ENCODE data around the gene USB1.
"Not testable (repeated sequence)": the region's sequence is repeated elsewhere in the genome, so short reads cannot be mapped to it uniquely, and the experiment has no call there.

USB1 gene

DNA sequence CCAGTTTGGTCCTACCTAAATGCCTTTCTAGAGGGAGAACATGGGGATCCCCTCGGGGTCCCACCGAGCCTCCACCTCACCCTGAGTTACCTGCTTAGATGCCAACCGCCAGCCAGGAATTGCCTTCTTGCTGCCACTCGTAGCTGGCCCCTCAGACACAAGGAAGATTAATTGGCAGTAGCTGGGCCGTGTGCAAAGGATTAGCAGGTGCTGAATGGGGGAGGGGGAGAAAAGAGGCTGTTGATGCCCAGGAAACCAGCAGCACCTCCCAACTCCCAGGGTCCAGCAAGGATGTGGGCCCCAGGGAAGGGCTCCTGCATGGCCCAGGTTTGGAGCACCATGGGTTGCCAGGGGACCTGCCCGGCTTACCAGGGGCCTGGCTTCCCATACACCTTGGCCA, 30.2 kb upstream of the USB1 start, which contains the start of gene CNGB1:
CNGB1 (minus strand) TSS at position 159 of the 400 bp plus-strand sequence. CDS start 3,842 bp downstream, outside the sequence.
- no peak for DNase-seq

DNA sequence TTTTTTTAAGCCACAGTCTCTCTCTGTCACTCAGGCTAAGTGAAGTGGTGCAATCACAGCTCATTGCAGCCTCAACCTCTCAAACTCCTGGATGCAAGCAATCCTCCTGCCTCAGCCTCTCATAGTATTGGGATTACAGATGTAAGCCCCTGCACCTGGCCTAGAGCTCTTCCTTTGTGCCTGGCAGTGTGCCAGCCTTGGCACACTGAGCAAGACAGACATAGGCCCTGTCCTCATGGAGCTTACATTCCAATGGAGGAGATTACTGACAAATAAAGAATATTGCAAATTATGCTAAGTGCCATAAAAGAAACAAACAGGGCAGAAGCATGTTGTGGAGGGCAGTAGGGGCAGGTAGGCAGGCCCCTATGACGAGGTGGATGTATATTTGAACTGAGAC, 29.4 kb upstream of the USB1 start:
- DNase-seq = no peak

DNA sequence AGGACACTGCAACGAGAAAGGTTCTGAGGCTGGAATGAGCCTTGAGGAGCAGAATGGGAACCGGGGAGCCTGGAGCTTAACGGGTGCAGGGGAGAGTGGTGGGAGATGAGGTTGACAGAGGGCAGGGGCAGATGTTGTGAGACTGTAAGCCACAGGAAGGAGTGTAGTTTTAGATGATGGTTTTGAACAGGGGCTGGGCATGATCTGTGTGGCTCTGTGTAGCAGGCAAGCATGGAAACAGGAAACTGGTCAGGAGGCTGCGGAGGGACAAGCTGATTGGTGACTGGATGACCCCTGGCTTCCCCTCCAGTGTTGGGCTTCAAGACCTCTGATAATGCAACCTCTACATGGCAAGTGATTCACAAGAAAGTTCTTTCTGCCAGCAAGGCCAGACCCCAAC, 28.9 kb upstream of the USB1 start:
- DNase-seq = no peak

DNA sequence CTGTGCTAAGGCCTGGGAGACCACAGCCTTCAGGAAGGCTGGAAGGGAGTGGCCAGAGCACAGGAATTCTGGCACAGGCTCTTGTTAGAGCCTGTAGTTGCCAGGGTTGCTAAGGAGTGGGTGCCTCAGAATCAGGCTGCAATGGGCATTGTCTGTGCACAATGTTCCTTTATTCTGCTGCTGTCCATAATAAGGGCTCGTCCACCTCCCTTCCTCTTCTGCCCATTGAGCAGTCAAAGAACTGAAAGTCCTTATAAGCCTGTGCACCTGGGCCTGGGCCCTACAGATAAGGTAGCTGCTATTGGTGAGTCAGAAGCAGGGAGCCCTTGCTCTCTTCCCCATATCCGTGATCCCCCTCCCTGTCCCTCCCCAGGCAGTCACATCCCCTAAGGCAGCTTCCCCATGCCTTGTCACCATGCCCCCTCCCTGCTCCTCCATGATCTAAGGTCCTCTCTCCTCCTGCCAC, 24.8 kb upstream of the USB1 start:
- no peak for DNase-seq

DNA sequence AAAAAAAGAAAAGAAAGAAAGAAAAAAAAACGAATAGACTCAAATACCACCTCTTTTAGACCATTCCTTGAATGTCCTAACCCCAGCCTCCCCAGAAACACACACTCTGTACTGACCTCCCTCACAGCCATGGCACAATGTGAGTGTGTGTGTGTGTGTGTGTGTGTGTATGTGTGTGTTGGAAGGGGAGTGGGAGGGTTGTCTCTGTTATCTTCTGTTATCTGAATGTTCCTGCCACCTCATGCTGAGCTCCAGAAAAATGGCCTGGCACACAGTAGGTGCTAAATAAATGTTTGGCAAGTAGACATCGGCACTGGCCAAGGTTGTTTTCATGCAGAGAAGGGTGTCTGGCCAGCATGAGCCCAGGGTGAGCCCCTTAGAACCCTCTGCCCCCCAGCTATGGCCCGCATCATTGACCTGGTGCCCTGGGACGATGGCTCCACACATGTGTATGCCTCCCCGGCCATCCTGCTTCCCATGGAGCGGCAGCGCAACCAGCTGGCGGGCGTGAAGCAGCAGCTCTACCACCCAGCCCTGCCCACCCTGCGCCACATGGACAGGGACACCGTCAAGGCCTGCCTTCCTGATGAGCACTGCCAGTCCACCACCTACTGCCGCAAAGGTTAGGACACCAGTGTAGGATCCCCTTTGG, 23.7 kb upstream of the USB1 start:
- DNase-seq = no peak

DNA sequence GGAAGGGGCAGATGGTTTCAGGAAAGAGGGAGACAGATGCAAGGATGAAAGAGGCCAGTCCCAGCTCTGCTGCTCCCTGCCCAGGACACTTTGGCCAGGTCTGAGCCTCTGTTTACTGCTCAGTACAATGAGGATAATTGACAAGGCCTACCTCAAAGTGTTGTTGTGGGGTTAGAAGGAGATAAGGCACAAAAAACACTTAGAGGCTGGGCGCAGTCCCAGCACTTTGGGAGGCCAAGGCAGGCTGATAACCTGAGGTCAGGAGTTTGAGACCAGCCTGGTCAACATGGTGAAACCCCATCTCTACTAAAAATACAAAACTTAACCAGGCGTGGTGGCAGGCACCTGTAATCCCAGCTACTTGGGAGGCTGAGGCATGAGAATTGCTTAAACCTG, 23.1 kb upstream of the USB1 start:
- DNase-seq = not testable (repeated sequence)

DNA sequence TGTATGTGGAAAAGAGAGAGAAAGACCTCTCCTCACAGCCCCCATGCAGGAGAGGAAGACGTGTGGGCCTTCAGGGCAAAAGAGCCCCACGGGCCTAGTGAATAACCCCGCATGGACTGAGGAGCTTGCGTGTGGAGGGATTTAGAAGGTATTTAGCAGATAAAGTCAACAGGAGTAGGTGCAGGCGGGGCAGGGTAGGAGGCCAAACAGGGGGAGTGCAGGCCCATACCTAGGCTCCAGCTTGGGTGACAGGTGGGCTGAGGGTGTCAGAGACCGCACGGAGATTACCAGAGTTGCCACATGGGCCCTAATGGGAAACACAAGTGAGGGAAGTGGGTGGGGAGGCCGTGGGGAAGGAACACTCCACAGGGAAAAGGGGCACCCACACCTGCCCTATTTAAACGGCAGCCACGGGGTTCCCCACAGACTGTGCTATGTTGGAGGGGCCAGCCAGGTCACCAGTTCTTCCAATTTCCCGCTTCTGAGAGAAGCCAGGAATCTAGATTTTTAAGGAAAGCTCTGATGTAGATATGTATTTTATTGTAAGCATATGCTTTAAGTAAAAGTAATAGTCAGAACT, 22.1 kb upstream of the USB1 start:
- DNase-seq = no peak

DNA sequence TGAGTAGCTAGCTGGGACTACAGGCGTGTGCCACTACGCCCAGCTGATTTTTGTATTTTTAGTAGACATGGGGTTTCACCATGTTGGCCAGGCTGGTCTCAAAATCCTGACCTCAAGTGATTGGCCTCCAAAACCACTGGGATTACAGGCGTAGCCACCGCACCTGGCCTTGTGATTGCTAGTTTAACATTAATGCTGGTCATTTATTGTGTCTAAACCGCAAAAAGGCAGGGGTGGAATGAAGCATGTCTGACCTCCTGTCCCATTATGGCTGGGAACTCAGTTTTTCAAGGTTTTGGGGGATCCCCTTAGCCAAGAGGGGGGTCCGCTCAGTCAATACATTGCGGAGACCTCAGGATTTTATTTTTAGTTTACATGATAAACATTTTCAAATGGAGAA, 19.6 kb upstream of the USB1 start:
- DNase-seq = no peak

DNA sequence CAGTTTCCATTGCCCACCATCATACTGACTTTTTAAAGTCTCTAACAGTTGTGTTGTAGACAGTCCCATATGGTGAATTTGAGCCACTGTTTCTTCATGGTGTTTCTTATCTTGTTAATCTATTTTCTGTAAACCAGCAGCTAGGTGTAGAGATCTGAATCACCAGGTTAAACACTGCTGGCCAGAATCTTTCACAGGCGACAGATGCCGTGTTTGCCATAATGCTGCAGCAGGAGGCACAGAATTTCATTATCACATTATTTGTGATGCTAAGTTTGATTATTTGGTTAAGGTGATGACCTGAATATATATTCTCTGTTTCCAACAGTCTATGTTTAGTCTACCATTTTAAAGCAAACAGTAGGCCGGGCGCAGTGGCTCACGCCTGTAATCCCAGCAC, 18.8 kb upstream of the USB1 start:
- no peak for DNase-seq

DNA sequence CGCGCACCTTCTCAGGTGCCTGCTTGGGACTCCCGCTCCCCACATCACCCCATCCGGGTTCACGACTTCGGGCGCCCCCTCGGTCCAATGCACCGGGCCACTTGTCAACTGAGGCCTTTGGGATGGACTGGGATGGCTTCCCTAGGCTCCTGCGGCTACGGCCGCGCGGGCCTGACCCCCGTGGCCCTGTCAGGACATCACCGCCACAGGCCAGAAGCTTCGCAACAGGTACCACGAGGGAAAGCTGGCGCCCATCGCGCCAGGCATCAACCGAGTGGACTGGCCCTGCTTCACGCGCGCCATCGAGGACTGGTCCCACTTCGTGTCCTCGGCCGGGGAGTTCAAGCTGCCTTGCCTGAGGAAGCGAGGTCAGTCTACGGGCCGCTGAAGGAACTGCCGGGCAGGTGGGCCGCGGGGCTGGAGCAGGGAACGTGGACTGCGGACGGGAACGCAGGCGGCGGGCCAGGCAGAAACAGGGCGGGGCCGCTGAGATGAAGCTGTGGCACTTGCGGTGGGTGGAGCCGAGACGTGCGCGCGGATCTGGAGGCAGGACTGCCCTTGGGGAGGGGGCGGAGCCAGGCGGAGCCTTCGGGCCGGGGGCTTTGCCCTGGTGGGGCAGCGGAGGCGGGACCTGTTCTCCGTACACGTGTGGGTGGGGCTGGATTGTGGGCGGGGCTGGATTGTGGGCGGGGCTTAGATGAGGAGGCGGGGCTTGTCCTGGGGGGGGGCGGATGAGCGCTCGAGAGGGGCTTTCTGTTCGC, 16.6 kb upstream of the USB1 start:
- no peak for DNase-seq

DNA sequence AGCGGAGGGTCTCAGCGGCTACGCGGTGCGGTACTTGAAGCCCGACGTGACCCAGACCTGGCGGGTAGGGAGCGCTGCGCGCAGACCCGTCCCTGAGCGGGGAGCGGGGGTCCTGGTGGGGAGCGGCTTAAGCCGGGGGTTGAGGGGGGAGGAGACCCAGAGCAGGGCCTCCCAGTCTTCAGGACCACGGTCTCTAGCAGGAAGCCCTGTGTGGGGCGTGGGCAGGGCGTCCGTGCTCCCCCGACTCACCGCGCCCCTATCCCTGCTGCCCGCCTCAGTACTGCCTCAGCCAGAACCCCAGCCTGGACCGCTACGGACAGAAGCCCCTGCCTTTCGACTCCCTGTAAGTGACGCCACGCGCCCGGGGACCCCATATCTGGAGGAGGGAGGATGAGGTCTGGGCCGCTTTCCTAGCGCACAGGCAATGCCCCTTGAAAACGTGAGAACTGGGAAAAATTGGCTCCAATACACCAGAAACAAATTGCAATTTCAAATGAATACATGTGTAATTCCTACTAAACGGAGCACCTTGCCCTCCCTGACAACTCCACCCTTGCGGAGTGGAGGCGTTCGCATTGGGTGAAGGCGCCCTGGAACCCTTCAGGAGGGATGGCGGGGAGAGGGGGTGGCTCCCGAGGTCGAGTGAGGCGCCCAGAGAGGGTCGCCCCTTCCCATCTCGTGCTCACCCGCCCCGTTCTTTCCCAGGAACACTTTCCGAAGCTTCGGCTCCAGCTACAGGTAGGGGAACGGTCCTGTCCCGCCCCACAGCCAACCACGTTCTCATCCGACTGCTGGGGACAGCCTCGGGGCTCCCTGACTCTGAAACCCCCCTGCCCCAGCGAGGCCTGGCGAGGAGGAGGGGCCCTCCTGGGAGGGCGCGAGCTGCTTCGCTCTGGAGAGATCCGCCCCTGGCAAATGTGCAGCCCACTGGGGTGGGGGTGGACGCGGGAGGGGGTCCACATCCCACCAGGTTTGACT, 15.7 kb upstream of the USB1 start:
- DNase-seq = no peak

DNA sequence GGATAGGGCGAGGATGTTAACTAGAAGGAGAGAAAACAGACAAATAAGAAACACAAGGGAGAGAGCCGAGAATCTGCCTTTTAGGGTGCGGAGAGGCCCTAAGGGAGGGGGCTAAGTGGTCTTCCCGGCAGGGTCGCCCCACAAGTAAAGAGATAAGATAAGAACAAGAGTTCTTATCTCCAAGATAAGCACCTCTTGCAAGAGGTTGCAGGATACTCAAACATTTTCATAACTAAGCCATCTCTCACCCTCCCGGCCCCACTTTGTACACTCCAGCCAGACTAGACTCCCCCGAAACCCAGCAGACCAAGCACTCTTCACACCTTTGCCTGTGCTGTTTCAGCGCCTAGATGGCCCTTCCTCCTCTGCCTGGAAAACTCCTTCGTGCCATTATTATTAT, 15.0 kb upstream of the USB1 start:
- no peak for DNase-seq

DNA sequence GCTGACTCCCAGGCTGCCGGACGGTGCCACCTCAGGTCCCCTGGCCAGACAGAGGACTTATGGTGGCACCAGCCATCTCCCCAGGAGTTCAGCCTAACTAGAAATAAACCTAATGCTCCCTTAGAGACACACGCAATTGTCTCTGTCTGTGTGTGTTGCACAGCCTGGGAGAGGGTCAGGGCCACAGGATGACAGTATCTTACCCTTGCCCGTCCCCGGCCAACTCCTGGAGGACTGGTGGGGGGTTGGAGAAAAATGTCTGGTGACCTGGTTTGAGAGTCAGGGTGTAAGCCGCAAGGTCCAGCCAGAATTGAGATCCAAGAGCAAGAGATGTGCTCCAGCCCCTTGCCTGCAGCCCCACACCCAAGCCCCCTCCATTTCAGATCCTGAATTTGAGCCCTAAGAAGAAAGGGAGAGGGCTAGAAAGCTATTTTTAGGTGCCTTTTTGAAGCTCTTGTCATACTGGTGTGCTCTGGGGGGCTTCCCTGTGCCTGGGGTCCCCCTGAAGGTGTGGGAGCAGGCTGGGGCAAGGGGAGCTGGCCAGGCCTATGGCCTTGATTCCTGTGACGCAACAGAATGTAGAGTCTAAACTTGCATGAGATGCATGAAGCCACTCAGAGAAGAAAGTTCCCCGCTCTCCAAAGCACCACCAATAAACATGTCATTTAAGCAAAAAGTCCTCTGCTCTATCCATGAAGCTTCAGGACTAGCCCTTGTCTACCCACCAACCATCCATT, 13.6 kb upstream of the USB1 start:
- DNase-seq = no peak

DNA sequence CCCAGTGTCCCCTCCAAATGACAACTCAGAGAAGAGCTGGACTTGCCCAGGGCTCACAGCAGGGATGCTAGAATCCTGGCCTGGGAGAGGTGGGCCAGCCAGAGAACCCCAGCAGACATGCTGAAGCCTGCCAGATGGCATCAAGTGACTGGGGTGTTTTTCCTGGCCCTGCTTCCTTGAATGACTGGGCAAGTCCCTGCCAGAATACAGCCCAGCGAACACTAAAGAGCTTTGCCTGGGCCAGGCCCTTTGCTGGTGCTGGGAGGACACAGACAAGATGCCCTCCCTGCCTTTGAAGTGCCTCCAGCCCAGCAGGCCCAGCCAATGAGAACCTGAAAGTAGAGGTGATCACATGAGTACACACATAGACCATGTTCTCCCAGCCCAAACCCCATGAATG, 12.3 kb upstream of the USB1 start:
- peak; percentile 16 for DNase-seq

DNA sequence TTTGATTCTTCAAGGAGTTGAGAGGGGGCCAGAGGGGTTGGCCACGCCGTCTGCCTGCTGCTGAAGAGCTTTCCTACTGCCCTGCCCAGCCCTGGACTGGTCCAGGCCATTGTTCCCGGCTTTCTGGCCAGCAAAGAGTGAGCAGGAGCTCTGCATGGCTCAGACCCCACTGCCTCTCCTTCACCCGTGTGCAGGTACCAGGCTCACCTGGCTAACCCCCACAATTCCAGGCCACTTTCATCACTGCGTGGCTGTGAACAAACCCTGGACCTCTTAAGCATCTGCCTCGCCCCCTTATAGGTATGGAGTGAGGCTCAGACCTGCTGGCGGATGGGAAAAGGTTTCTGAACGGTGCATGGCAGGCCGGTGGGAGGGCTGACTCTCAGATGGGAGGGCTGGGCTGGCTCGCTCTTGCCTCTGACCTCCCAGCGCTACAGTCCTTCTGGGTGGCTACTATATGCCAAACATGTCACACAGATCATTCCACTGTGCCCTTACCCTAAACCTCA, 9.6 kb upstream of the USB1 start:
- no peak for DNase-seq

DNA sequence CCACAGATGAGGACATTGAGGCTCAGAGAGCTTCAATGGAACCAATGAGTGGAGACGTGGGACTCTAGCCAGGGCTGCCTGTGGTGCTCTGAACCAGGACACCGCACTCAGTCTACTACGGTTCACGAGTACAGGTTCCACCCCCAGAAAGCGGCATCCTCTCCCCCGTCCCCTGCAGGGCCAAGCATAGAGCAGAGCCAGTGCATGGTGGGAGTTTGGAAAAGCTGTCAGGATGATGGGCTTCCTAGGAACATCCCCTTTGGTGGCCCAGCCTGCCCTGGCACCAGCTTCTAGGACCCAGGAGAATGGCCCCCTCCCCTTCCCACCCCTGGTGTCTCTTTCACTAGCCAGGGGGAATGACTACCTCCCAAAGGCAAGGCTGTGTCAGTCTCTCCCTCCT, 9.1 kb upstream of the USB1 start:
- DNase-seq = no peak

DNA sequence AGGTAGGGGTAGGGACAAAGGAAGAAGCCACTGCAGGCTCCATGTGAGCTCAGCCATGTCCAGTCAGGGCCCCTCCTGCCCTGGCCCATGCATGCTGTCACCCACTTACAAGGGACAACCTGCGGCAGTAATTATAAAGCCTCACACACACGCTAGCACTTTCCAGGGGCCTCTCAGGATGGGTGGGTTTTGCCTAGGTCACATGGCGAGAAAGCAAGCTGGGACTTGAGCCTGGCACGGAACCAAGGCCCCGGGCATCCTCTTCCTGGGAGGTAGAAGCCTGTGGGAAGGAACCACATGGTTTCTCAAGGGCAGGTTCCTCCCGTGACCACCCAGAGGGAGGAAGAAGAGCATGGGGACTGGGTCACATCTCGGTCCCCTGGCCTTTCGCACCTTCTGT, 7.8 kb upstream of the USB1 start:
- DNase-seq = peak; percentile 75

DNA sequence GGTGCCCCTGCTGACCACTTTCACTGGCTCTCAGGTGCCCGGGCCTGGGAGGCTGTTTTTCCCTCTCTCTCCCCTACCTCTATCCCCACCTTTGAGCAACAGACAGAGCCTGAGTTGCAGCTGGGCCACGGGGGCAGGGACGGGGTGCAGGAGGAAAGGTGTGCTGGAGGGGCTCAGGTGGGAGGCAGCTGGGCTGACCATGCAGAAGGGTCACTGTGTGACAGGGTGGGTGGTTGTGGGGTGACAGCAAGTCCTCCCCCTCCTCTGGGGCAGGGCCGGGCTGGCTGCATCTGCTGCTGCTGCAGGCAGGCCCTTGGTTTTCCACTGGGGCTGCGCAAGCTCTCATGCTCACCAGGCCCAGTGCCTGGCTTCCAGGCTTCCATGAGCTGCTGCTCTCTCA, 7.3 kb upstream of the USB1 start:
- DNase-seq = no peak

DNA sequence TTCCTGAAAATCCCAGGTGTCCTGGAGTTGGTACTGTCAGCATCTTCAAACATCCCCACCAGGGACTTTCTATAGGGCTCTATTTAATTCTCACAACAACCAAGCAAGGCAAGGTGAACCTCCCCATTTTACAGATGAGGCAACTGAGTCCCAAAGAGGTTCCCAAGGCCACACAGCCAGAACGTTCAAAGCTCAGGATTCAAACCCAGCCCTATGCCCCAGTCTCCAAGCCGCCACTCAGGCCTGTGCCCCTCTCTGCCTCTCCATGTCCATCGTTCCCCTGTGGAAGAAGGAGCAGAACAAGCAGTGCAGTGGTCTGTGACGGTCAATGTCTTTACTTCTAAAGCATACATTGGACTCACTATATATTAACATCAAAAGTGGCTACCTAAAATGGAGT, 6.8 kb upstream of the USB1 start:
- DNase-seq = no peak

DNA sequence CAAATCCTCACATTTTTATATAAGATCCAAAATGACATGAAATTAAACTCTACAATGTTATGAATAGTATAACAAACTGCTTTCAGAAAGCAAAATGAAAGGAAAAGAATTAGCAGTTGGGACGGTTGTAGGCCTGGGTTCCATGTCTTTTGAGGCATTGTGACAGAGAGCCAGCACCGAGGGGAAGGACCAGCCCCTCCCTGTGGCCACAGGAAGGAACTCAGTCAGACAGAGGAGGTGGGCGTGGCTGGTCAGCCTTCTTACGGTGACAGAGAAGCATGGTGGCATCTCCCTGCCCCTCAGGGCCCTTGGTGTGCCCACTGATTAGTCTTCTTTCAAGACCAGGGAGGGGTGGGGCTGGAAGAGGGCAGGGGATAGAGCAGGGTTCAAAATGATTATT, 6.4 kb upstream of the USB1 start:
- DNase-seq = no peak

DNA sequence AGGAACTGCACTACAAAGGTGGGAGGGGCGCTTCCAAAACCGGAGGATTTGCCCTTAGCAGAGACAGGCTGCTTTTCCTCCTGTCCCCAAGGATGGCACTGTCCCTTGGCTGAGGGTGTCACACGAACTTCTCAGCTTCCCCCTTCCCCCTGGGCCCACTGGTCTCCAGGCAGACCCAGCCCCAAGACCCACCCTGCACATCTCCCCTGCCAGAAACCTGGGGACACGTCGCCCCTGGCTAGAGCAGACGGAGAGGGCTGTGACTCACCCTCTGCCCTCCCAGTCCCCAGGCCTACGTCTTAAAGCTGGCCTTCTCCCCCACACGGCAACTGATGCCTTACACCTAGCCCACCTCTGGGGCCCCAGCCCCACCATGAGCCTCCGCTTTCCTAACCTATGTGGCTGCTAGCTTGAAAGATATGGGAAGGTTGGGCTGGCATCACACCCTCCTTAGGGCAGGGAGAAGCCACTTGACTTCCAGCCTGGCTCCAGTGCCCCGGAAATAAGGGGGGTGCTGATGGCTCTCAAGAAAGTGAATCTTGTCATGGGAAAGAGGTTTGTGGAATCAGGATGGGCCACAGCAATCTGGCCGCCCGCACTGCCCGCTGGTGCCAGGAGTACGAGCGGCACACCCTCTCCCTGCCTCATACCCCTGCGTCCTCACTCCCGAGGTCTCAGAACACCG, 5.3 kb upstream of the USB1 start:
- DNase-seq = no peak

All from NCI-H1105 (cell line).